Skeletal muscle satellite cell (primary cell): ENCODE data around the gene P2RX4.

ENCODE experiments used
- H3K27me3 ChIP-seq: 2 replicates; pipeline ENCODE4 v1.7.0; 2013; ENCODE audit warnings: low read length; ENCODE audit not compliant: control insufficient read depth, insufficient read depth
- H3K36me3 ChIP-seq: 2 replicates; pipeline ENCODE4 v1.7.0; 2013; ENCODE audit warnings: mild to moderate bottlenecking, control low read depth, low read length; ENCODE audit not compliant: insufficient read depth
- H3K4me1 ChIP-seq: 2 replicates; pipeline ENCODE4 v1.7.0; 2013; ENCODE audit warnings: low read length; ENCODE audit not compliant: control insufficient read depth, insufficient read depth
- H3K4me2 ChIP-seq: 2 replicates; pipeline ENCODE4 v1.7.0; 2013; ENCODE audit warnings: mild to moderate bottlenecking, low read length
- H3K4me3 ChIP-seq: 2 replicates; pipeline ENCODE4 v1.7.0; 2013; ENCODE audit warnings: low read length
- H3K9ac ChIP-seq: 2 replicates; pipeline ENCODE4 v1.7.0; 2013; ENCODE audit warnings: mild to moderate bottlenecking, low read depth, low read length, moderate library complexity
- H3K9me3 ChIP-seq: replicated peaks from 2 replicates; pipeline ENCODE4 v1.7.0; 2013; ENCODE audit warnings: mild to moderate bottlenecking, control low read depth, low read length

The P2RX4 gene

GRCh38 chr12:121214166-121214777 is 4.3 kb downstream of the P2RX4 start:
- Histone ChIP-seq H3K4me3 (no peak overlapping the region), H3K27me3 (no peaks in the 10 kb centered on the region), H3K4me1 (peaks cover 14% of the 10 kb centered on the region), H3K9me3 (no peaks in the 10 kb centered on the region), H3K9ac (peak overlapping the region; percentile 16), H3K4me2 (peak overlapping the region; percentile 25), H3K36me3 (no peaks in the 10 kb centered on the region)

- Histone ChIP-seq H3K36me3 (no peaks in the 10 kb centered on the region), H3K9ac (peak overlapping the region; percentile 16), H3K4me1 (peaks cover 14% of the 10 kb centered on the region), H3K27me3 (no peaks in the 10 kb centered on the region), H3K9me3 (no peaks in the 10 kb centered on the region), H3K4me2 (peak overlapping the region; percentile 25), H3K4me3 (no peak overlapping the region)
Measured at GRCh38 chr12:121214855-121215745, 5.2 kb downstream of the P2RX4 start.

GRCh38 chr12:121216102-121216501 is 6.2 kb downstream of the P2RX4 start:
- Histone ChIP-seq H3K27me3 (no peaks in the 10 kb centered on the region), H3K9ac (no peak overlapping the region), H3K4me3 (no peak overlapping the region), H3K9me3 (no peaks in the 10 kb centered on the region), H3K4me2 (no peak overlapping the region), H3K36me3 (no peaks in the 10 kb centered on the region), H3K4me1 (peaks cover 8% of the 10 kb centered on the region)

GRCh38 chr12:121217063-121217462 is 7.1 kb downstream of the P2RX4 start:
- Histone ChIP-seq H3K9ac (no peak overlapping the region), H3K9me3 (no peaks in the 10 kb centered on the region), H3K4me3 (no peak overlapping the region), H3K36me3 (no peaks in the 10 kb centered on the region), H3K4me1 (peaks cover 8% of the 10 kb centered on the region), H3K4me2 (no peak overlapping the region), H3K27me3 (no peaks in the 10 kb centered on the region)

- no peaks in the 10 kb centered on the region for H3K36me3 ChIP-seq
- H3K9ac ChIP-seq, result no peak overlapping the region
- H3K4me2 ChIP-seq, result no peak overlapping the region
- no peak overlapping the region for H3K4me3 ChIP-seq
- peaks cover 8% of the 10 kb centered on the region for H3K4me1 ChIP-seq
- H3K9me3 ChIP-seq, result no peaks in the 10 kb centered on the region
- H3K27me3 ChIP-seq, result no peaks in the 10 kb centered on the region
Measured at GRCh38 chr12:121217761-121218160, 7.8 kb downstream of the P2RX4 start.

GRCh38 chr12:121218588-121219352 is 8.8 kb downstream of the P2RX4 start:
- Histone ChIP-seq H3K4me3 (no peak overlapping the region), H3K9me3 (no peaks in the 10 kb centered on the region), H3K36me3 (no peaks in the 10 kb centered on the region), H3K27me3 (no peaks in the 10 kb centered on the region), H3K9ac (no peak overlapping the region), H3K4me2 (no peak overlapping the region), H3K4me1 (peaks cover 8% of the 10 kb centered on the region)

- Histone ChIP-seq H3K9me3 (no peaks in the 10 kb centered on the region), H3K9ac (no peak overlapping the region), H3K4me2 (no peak overlapping the region), H3K27me3 (no peaks in the 10 kb centered on the region), H3K36me3 (no peaks in the 10 kb centered on the region), H3K4me1 (peaks cover 8% of the 10 kb centered on the region), H3K4me3 (no peak overlapping the region)
Measured at GRCh38 chr12:121219353-121219986, 9.5 kb downstream of the P2RX4 start.

GRCh38 chr12:121222847-121223246 is 12.9 kb downstream of the P2RX4 start:
- H3K4me1 ChIP-seq, result no peaks in the 10 kb centered on the region

GRCh38 chr12:121223292-121224285 is 13.7 kb downstream of the P2RX4 start:
- no peaks in the 10 kb centered on the region for H3K4me1 ChIP-seq

More at GRCh38 chr12:121222847-121223246, 12.9 kb downstream of the P2RX4 start:
- Histone ChIP-seq H3K4me2 (no peak overlapping the region), H3K9ac (no peak overlapping the region), H3K9me3 (no peaks in the 10 kb centered on the region), H3K27me3 (no peaks in the 10 kb centered on the region), H3K4me3 (no peak overlapping the region), H3K36me3 (no peaks in the 10 kb centered on the region)

GRCh38 chr12:121224591-121224990 is 14.7 kb downstream of the P2RX4 start:
- Histone ChIP-seq H3K4me1 (no peaks in the 10 kb centered on the region), H3K4me2 (no peak overlapping the region), H3K36me3 (no peaks in the 10 kb centered on the region), H3K9ac (no peak overlapping the region), H3K4me3 (no peak overlapping the region), H3K9me3 (no peaks in the 10 kb centered on the region), H3K27me3 (no peaks in the 10 kb centered on the region)

More at GRCh38 chr12:121223292-121224285, 13.7 kb downstream of the P2RX4 start:
- Histone ChIP-seq H3K27me3 (no peaks in the 10 kb centered on the region), H3K36me3 (no peaks in the 10 kb centered on the region), H3K4me2 (no peak overlapping the region), H3K4me3 (no peak overlapping the region), H3K9ac (no peak overlapping the region), H3K9me3 (no peaks in the 10 kb centered on the region)
